ENCODE results near the gene ICAM1. TPM values are rescaled to one million over a fixed set of nuclear protein-coding genes. Genes with fewer than 3 reads are reported as not detected.

ICAM1 gene
- total and polyA plus RNA-seq, 2 of the 13 experiments (the other 11 are each of a cell fraction or from before 2014, with no cell fraction given) = 37.9 to 98.4 TPM

DNA sequence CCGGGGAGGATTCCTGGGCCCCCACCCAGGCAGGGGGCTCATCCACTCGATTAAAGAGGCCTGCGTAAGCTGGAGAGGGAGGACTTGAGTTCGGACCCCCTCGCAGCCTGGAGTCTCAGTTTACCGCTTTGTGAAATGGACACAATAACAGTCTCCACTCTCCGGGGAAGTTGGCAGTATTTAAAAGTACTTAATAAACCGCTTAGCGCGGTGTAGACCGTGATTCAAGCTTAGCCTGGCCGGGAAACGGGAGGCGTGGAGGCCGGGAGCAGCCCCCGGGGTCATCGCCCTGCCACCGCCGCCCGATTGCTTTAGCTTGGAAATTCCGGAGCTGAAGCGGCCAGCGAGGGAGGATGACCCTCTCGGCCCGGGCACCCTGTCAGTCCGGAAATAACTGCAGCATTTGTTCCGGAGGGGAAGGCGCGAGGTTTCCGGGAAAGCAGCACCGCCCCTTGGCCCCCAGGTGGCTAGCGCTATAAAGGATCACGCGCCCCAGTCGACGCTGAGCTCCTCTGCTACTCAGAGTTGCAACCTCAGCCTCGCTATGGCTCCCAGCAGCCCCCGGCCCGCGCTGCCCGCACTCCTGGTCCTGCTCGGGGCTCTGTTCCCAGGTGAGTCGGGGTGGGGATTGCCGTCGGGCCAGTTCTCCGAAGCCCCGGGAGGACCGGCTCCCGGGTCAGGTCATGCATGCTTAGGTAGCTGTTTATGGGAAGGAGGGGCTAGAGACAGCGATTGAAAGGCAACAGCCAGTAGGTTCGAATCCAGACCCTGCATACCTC lies at the start of gene ICAM1 (continued):
- peak; percentile 66; the same call in 1 of the 2 replicates for TF ChIP-seq TMF1 (CRISPR knock-in tag; IDR thresholded peaks at IDR 0.05; ENCODE audit: low read depth)
- TF ChIP-seq ZNF414 (CRISPR knock-in tag; IDR thresholded peaks at IDR 0.05) = no peak
- TF ChIP-seq PLSCR1 (CRISPR knock-in tag; IDR thresholded peaks at IDR 0.05; ENCODE audit: borderline replicate concordance) = no peak
- TF ChIP-seq JUNB (CRISPR knock-in tag; IDR thresholded peaks at IDR 0.05; ENCODE audit: borderline replicate concordance) = peak; percentile 30; the same call in 1 of the 2 replicates
- TF ChIP-seq, protein P1, sequence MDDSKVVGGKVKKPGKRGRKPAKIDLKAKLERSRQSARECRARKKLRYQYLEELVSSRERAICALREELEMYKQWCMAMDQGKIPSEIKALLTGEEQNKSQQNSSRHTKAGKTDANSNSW (CRISPR knock-in tag; IDR thresholded peaks at IDR 0.05; ENCODE audit: borderline replicate concordance) = no peak
- TF ChIP-seq BORCS8-MEF2B (CRISPR knock-in tag; IDR thresholded peaks at IDR 0.05) = peak; percentile 73; the same call in 1 of the 2 replicates
- no peak for TF ChIP-seq DNMT1 (CRISPR knock-in tag; IDR thresholded peaks at IDR 0.05)
- no peak; the same call in 1 of the 2 replicates for TF ChIP-seq HNF4G (IDR thresholded peaks at IDR 0.05; ENCODE audit: borderline replicate concordance, low read depth, low read length)
- peak; percentile 37; the same call in 1 of the 2 replicates for TF ChIP-seq HNF4G (CRISPR knock-in tag; IDR thresholded peaks at IDR 0.05; ENCODE audit: borderline replicate concordance, low read depth)
- TF ChIP-seq KLF16 (CRISPR knock-in tag; IDR thresholded peaks at IDR 0.05) = peak in 1 of 2 experiments; percentile 96; a peak in 2 of 4 replicates
- no peak for TF ChIP-seq JUN (CRISPR knock-in tag; IDR thresholded peaks at IDR 0.05)
- TF ChIP-seq ZFX (CRISPR knock-in tag; IDR thresholded peaks at IDR 0.05; ENCODE audit: low read depth) = peak; percentile 55; the same call in 1 of the 2 replicates
- TF ChIP-seq ZNF484 (CRISPR knock-in tag; IDR thresholded peaks at IDR 0.05; ENCODE audit: borderline replicate concordance, low read depth) = no peak
- peak; percentile 45; the same call in 1 of the 2 replicates for TF ChIP-seq KLF9 (CRISPR knock-in tag; IDR thresholded peaks at IDR 0.05; ENCODE audit: low read depth)
- TF ChIP-seq KDM5B (CRISPR knock-in tag; IDR thresholded peaks at IDR 0.05; ENCODE audit: borderline replicate concordance) = peak; percentile 87
- peak; percentile 39; the same call in 1 of the 2 replicates for TF ChIP-seq NFYB (CRISPR knock-in tag; IDR thresholded peaks at IDR 0.05)
- TF ChIP-seq, protein P2, sequence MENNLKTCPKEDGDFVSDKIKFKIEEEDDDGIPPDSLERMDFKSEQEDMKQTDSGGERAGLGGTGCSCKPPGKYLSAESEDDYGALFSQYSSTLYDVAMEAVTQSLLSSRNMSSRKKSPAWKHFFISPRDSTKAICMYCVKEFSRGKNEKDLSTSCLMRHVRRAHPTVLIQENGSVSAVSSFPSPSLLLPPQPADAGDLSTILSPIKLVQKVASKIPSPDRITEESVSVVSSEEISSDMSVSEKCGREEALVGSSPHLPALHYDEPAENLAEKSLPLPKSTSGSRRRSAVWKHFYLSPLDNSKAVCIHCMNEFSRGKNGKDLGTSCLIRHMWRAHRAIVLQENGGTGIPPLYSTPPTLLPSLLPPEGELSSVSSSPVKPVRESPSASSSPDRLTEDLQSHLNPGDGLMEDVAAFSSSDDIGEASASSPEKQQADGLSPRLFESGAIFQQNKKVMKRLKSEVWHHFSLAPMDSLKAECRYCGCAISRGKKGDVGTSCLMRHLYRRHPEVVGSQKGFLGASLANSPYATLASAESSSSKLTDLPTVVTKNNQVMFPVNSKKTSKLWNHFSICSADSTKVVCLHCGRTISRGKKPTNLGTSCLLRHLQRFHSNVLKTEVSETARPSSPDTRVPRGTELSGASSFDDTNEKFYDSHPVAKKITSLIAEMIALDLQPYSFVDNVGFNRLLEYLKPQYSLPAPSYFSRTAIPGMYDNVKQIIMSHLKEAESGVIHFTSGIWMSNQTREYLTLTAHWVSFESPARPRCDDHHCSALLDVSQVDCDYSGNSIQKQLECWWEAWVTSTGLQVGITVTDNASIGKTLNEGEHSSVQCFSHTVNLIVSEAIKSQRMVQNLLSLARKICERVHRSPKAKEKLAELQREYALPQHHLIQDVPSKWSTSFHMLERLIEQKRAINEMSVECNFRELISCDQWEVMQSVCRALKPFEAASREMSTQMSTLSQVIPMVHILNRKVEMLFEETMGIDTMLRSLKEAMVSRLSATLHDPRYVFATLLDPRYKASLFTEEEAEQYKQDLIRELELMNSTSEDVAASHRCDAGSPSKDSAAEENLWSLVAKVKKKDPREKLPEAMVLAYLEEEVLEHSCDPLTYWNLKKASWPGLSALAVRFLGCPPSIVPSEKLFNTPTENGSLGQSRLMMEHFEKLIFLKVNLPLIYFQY (CRISPR knock-in tag; IDR thresholded peaks at IDR 0.05; ENCODE audit: borderline replicate concordance) = peak; percentile 80
- TF ChIP-seq ZKSCAN5 (CRISPR knock-in tag; IDR thresholded peaks at IDR 0.05) = no peak
- TF ChIP-seq ZBTB34 (CRISPR knock-in tag; IDR thresholded peaks at IDR 0.05) = no peak; the same call in 1 of the 2 replicates
- TF ChIP-seq RELA (CRISPR knock-in tag; IDR thresholded peaks at IDR 0.05) = peak; percentile 99
- no peak; the same call in 1 of the 2 replicates for TF ChIP-seq JDP2 (CRISPR knock-in tag; IDR thresholded peaks at IDR 0.05; ENCODE audit: borderline replicate concordance)
- peak; percentile 73 for TF ChIP-seq NR2F6 (IDR thresholded peaks at IDR 0.05)
- peak; percentile 90 for TF ChIP-seq NR2F6 (CRISPR knock-in tag; IDR thresholded peaks at IDR 0.05)

All from HepG2 (cell line).